Hepatocyte (in vitro differentiated cells): ENCODE data around the gene ASIC1. TPM values are rescaled to one million over a fixed set of nuclear protein-coding genes. Genes with fewer than 3 reads are reported as not detected.

ENCODE experiments used
- DNase-seq: peaks from one replicate; pipeline ENCODE4 v3.0.0-alpha.2; 2016; ENCODE audit warnings: low spot score
- H2AFZ ChIP-seq: fragments of 200-600 bp; sonication (generic); 2 replicates; pipeline ENCODE4 v1.6.0; 2016; ENCODE audit warnings: antibody characterized with exemption, mild to moderate bottlenecking
- H3K27ac ChIP-seq: fragments of 200-600 bp; sonication (generic); 2 replicates; pipeline ENCODE4 v1.5.1; 2016; ENCODE audit warnings: mild to moderate bottlenecking
- H3K27me3 ChIP-seq: fragments of 200-600 bp; sonication (generic); 2 replicates; pipeline ENCODE4 v1.6.1; 2016
- H3K36me3 ChIP-seq: fragments of 200-600 bp; sonication (generic); replicated peaks from 2 replicates; pipeline ENCODE4 v1.5.1; 2016; ENCODE audit warnings: low read depth; ENCODE audit not compliant: insufficient read depth
- H3K4me1 ChIP-seq: fragments of 200-600 bp; sonication (generic); 2 replicates; pipeline ENCODE4 v1.5.1; 2016; ENCODE audit warnings: mild to moderate bottlenecking, moderate library complexity; ENCODE audit not compliant: insufficient read depth
- H3K4me2 ChIP-seq: fragments of 200-600 bp; sonication (generic); 2 replicates; pipeline ENCODE4 v1.6.0; 2016
- H3K4me3 ChIP-seq: fragments of 200-600 bp; sonication (generic); 2 replicates; pipeline ENCODE4 v1.5.1; 2016; ENCODE audit warnings: mild to moderate bottlenecking
- H3K79me2 ChIP-seq: fragments of 200-600 bp; sonication (generic); 2 replicates; pipeline ENCODE4 v1.6.0; 2017; ENCODE audit warnings: mild to moderate bottlenecking
- H3K9me2 ChIP-seq: fragments of 200-600 bp; sonication (generic); replicated peaks from 2 replicates; pipeline ENCODE4 v1.6.0; 2017; ENCODE audit warnings: mild to moderate bottlenecking; ENCODE audit not compliant: insufficient read depth
- H3K9me3 ChIP-seq: fragments of 200-600 bp; sonication (generic); 2 replicates; pipeline ENCODE4 v1.5.1; 2016; ENCODE audit warnings: low read depth, mild to moderate bottlenecking
- H4K20me1 ChIP-seq: fragments of 200-600 bp; sonication (generic); 2 replicates; pipeline ENCODE4 v1.6.0; 2016; ENCODE audit warnings: mild to moderate bottlenecking; ENCODE audit not compliant: insufficient read depth, poor library complexity, severe bottlenecking
- EZH2 ChIP-seq: fragments of 200-600 bp; sonication (generic); IDR thresholded peaks from 2 replicates; pipeline ENCODE4 v1.6.1; 2016; ENCODE audit warnings: antibody characterized with exemption, mild to moderate bottlenecking, borderline replicate concordance
- EZH2phosphoT487 ChIP-seq: fragments of 200-600 bp; sonication (generic); IDR thresholded peaks from one replicate; pipeline ENCODE4 v1.6.1; 2018; ENCODE audit warnings: antibody characterized with exemption, mild to moderate bottlenecking, low read depth, moderate library complexity; ENCODE audit not compliant: unreplicated experiment, severe bottlenecking
- WGBS: methylation state at CpG from one replicate; pipeline ENCODE4 v1.1.6; 2016; ENCODE audit warnings: low lambda C conversion rate; ENCODE audit errors: missing lambda C conversion rate; 5-methylcytosine and 5-hydroxymethylcytosine counted together
- polyA plus RNA-seq: library from polyadenylated mRNA; unstranded; fragments of >200 nt; fragmentation: Nextera tagmentation; extraction: Ambion mirVana; gene quantifications from 2 replicates; pipeline ENCODE4 v1.2.1, GENCODE V29; 2016
- total RNA-seq: library from RNA; depleted of rRNA; stranded (reverse); fragments of >200 nt; gene quantifications from 2 replicates; pipeline ENCODE4 v1.2.3, GENCODE V29; 2014
- TF ChIP-seq, protein P1 (sequence below): fragments of 200-600 bp; sonication (generic); IDR thresholded peaks from 2 replicates; pipeline ENCODE4 v1.5.1; 2016; ENCODE audit warnings: antibody characterized with exemption, mild to moderate bottlenecking; ENCODE audit not compliant: poor library complexity

The ASIC1 gene
- total and polyA plus RNA-seq, 2 experiments from 2014 or later = 2.4 to 4.6 TPM

- no peaks in the 10 kb centered on the region for H3K9me3 ChIP-seq
- TF ChIP-seq EZH2phosphoT487 (no peak), EZH2 (no peak)
- TF ChIP-seq, protein P1, sequence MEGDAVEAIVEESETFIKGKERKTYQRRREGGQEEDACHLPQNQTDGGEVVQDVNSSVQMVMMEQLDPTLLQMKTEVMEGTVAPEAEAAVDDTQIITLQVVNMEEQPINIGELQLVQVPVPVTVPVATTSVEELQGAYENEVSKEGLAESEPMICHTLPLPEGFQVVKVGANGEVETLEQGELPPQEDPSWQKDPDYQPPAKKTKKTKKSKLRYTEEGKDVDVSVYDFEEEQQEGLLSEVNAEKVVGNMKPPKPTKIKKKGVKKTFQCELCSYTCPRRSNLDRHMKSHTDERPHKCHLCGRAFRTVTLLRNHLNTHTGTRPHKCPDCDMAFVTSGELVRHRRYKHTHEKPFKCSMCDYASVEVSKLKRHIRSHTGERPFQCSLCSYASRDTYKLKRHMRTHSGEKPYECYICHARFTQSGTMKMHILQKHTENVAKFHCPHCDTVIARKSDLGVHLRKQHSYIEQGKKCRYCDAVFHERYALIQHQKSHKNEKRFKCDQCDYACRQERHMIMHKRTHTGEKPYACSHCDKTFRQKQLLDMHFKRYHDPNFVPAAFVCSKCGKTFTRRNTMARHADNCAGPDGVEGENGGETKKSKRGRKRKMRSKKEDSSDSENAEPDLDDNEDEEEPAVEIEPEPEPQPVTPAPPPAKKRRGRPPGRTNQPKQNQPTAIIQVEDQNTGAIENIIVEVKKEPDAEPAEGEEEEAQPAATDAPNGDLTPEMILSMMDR = no peak
- 89% methylated on average over 14 of the region's 15 CpGs for WGBS
- H3K36me3 ChIP-seq = no peaks in the 10 kb centered on the region
- H4K20me1 ChIP-seq = no peaks in the 10 kb centered on the region
- H2AFZ ChIP-seq = no peak overlapping the region
- no peak overlapping the region for H3K27ac ChIP-seq
- H3K4me2 ChIP-seq = no peak overlapping the region
- H3K9me2 ChIP-seq = no peaks in the 10 kb centered on the region
- H3K27me3 ChIP-seq = peaks cover 10% of the 10 kb centered on the region
- no peaks in the 10 kb centered on the region for H3K79me2 ChIP-seq
- no peak for DNase-seq
- H3K4me3 ChIP-seq = no peak overlapping the region
- H3K4me1 ChIP-seq = no peaks in the 10 kb centered on the region
Measured at GRCh38 chr12:50058743-50059312, 1.4 kb downstream of the ASIC1 start.

- H3K36me3 ChIP-seq = no peaks in the 10 kb centered on the region
- H4K20me1 ChIP-seq = no peaks in the 10 kb centered on the region
- no peak overlapping the region for H3K27ac ChIP-seq
- H3K79me2 ChIP-seq = no peaks in the 10 kb centered on the region
- H3K27me3 ChIP-seq = peaks cover 10% of the 10 kb centered on the region
- no peak overlapping the region for H3K4me2 ChIP-seq
- H2AFZ ChIP-seq = no peak overlapping the region
- WGBS = 82% methylated on average over 12 of the region's 12 CpGs
- H3K4me1 ChIP-seq = no peaks in the 10 kb centered on the region
- no peak for TF ChIP-seq EZH2phosphoT487
- TF ChIP-seq, protein P1 = no peak
- TF ChIP-seq EZH2 = no peak
- DNase-seq = no peak
- no peaks in the 10 kb centered on the region for H3K9me3 ChIP-seq
- no peak overlapping the region for H3K4me3 ChIP-seq
- H3K9me2 ChIP-seq = no peaks in the 10 kb centered on the region
Measured at GRCh38 chr12:50059440-50060119, 2.2 kb downstream of the ASIC1 start.

- Histone ChIP-seq H3K9me3 (no peaks in the 10 kb centered on the region), H3K4me3 (no peak overlapping the region), H3K79me2 (no peaks in the 10 kb centered on the region), H3K4me2 (no peak overlapping the region), H3K36me3 (no peaks in the 10 kb centered on the region), H3K4me1 (no peaks in the 10 kb centered on the region), H4K20me1 (no peaks in the 10 kb centered on the region), H3K27me3 (peaks cover 10% of the 10 kb centered on the region), H3K27ac (no peak overlapping the region), H2AFZ (no peak overlapping the region), H3K9me2 (no peaks in the 10 kb centered on the region)
- no peak for DNase-seq
- TF ChIP-seq EZH2 (no peak), EZH2phosphoT487 (no peak)
- TF ChIP-seq, protein P1 = no peak
- 68% methylated on average over 4 of the region's 4 CpGs for WGBS
Measured at GRCh38 chr12:50060120-50060468, 2.7 kb downstream of the ASIC1 start.
